Nephron (organoid): ENCODE data around the gene HSPA2.

Experiments used
- H3K27ac Mint-ChIP-seq, 3 experiments: 2 replicates each; pipeline ENCODE4 v1.8.0; 2020; ENCODE audit warnings: mixed read lengths in 3 of 3, mild to moderate bottlenecking in 2 of 3, moderate library complexity in 1 of 3
- H3K27me3 Mint-ChIP-seq: 2 replicates; pipeline ENCODE4 v1.8.0; 2021; ENCODE audit warnings: low read depth, mild to moderate bottlenecking, moderate library complexity, mixed read lengths
- H3K36me3 Mint-ChIP-seq: 2 replicates; pipeline ENCODE4 v1.8.0; 2020; ENCODE audit warnings: low read depth, mixed read lengths
- H3K4me1 Mint-ChIP-seq: 2 replicates; pipeline ENCODE4 v1.8.0; 2020; ENCODE audit warnings: mixed read lengths
- H3K4me3 Mint-ChIP-seq, 3 experiments: 2 replicates each; pipeline ENCODE4 v1.8.0; 2020; ENCODE audit warnings: mild to moderate bottlenecking in 3 of 3, mixed read lengths in 3 of 3, moderate library complexity in 2 of 3
- H3K9me3 Mint-ChIP-seq: 2 replicates; pipeline ENCODE4 v1.8.0; 2020; ENCODE audit warnings: mixed read lengths
- TF ChIP-seq, protein P1 (sequence below), 3 experiments: fragments of 200-600 bp; sonication (generic); IDR thresholded peaks; one replicate each; pipeline ENCODE4 v1.5.0; 2021; ENCODE audit warnings: antibody characterized with exemption in 3 of 3; ENCODE audit not compliant: unreplicated experiment in 3 of 3

Gene HSPA2

DNA sequence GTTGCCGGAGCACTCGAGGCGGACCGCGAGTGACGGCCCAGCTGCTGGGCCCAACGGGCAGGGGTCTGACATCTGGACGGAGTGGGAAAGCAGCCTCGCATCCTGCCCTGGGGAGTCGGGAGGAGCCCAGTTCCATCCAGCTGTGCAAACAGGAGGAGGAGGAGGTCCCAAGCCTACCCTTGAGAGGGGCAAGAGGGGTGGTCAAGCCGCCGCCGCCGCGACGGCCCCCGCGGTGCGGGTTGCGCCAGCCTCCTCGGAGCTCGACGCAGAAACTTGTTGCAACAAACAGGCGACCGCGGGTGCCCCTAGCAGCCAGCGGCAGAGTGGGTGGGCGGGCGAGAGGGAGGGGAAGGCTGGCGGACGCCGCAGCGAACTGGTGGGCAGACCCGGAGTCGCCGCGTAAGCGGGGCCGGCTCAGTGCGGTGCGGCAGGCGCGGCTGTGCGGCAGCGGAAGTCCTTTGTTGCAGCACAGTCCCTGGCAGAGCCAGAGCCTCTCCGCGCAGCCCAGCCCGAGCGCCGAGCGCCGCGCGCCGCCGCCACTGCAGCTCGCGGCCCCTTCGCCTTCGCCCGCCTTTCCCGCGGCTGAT, 36.1 kb upstream of the HSPA2 start, which contains the start of gene ZBTB1:
Gene ZBTB1 (plus strand): TSS at position 461 of the 587 bp plus-strand sequence. CDS start 16,735 bp downstream, outside the sequence.
- Mint-ChIP-seq H3K4me3 (peak within 1 kb of the TSS; percentile 86 to 96 (median 90)), H3K27me3 (no peaks in the 10 kb centered on the region), H3K27ac (peak within 1 kb of the TSS; percentile 84 to 100 (median 99)), H3K4me1 (peaks cover 56% of the 10 kb centered on the region), H3K9me3 (no peaks in the 10 kb centered on the region), H3K36me3 (no peaks in the 10 kb centered on the region)
- TF ChIP-seq, protein P1, sequence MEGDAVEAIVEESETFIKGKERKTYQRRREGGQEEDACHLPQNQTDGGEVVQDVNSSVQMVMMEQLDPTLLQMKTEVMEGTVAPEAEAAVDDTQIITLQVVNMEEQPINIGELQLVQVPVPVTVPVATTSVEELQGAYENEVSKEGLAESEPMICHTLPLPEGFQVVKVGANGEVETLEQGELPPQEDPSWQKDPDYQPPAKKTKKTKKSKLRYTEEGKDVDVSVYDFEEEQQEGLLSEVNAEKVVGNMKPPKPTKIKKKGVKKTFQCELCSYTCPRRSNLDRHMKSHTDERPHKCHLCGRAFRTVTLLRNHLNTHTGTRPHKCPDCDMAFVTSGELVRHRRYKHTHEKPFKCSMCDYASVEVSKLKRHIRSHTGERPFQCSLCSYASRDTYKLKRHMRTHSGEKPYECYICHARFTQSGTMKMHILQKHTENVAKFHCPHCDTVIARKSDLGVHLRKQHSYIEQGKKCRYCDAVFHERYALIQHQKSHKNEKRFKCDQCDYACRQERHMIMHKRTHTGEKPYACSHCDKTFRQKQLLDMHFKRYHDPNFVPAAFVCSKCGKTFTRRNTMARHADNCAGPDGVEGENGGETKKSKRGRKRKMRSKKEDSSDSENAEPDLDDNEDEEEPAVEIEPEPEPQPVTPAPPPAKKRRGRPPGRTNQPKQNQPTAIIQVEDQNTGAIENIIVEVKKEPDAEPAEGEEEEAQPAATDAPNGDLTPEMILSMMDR (IDR thresholded peaks at IDR 0.05; ENCODE audit: unreplicated experiment in 3 of 3), result no peak

DNA sequence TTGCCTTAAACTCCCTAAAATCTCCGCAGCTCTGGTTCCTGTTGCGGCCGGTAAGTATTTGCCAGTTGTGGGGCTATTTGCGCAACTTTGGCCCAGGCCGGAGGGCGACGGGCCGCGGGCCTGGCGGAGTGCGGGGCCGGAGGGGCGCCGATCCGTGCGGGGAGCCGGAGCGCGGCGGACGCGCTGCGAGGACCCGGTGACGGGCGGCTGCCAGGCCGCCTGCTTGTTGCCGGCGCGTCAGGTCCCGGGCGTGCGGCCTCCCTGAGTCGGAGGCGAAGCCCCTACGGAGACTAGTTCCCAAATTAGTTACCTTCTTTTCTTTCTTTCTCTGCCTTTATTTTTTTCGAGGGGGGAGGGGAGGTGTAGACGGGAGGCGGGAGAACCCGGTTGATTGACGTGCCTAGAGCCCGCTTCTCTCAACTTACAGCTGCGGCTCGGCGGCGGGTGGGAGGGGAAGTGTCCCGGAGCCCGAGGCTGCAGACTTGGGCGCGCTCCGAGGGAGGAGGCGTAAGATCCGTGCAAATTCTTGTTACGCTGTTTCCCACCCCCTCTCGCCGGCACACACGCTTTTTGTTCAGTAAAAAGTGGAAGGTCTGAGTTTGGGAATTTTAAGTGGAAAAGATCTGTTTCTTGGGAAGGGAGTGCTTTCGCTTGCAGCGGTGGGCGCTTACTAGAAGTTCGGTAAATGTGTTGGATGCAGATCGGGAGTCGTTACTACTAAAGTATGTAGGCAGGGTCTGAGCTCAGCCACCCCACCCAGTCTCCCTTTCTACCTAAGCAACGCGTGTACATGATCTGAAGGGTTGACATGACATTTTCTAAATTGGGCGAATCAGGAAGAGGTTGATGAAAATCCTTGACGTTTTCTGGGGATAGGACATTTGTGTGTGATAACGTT, 35.4 kb upstream of the HSPA2 start:
- peak overlapping the region; percentile 84 to 100 (median 99) for H3K27ac Mint-ChIP-seq

DNA sequence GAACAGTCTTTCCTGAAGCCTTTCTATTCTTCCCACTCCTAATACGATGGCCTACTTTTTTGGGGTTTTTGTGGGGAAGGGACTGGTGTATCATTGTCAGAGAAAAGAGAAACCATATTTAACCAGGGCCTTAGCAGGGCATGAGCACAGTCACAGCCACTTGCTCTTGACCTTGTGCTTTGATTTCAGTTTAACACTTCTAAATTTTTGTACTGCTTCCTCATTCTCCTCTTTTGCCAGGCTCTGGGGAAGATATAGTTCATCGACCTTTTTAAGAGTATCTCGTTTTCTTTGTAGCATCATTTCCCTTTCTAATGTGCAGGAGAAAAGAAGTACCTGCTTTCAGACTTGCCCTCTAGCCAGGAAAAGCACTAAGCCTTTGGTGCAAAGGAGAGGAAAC, 33.8 kb upstream of the HSPA2 start:
- peak overlapping the region; percentile 86 to 91 (median 90) for H3K4me3 Mint-ChIP-seq
- no peaks in the 10 kb centered on the region for H3K27me3 Mint-ChIP-seq
- TF ChIP-seq, protein P1 (IDR thresholded peaks at IDR 0.05; ENCODE audit: unreplicated experiment in 3 of 3), result no peak
- H3K27ac Mint-ChIP-seq, result peak overlapping the region; percentile 8 to 53 (median 52)
- H3K4me1 Mint-ChIP-seq, result peaks cover 61% of the 10 kb centered on the region
- no peaks in the 10 kb centered on the region for H3K9me3 Mint-ChIP-seq
- no peaks in the 10 kb centered on the region for H3K36me3 Mint-ChIP-seq

More for the DNA sequence above, 35.4 kb upstream of the HSPA2 start:
- peak overlapping the region; percentile 86 to 96 (median 90) for H3K4me3 Mint-ChIP-seq
- TF ChIP-seq, protein P1 (IDR thresholded peaks at IDR 0.05; ENCODE audit: unreplicated experiment in 3 of 3), result no peak
- H3K36me3 Mint-ChIP-seq, result no peaks in the 10 kb centered on the region
- no peaks in the 10 kb centered on the region for H3K9me3 Mint-ChIP-seq
- no peaks in the 10 kb centered on the region for H3K27me3 Mint-ChIP-seq
- peaks cover 53% of the 10 kb centered on the region for H3K4me1 Mint-ChIP-seq

DNA sequence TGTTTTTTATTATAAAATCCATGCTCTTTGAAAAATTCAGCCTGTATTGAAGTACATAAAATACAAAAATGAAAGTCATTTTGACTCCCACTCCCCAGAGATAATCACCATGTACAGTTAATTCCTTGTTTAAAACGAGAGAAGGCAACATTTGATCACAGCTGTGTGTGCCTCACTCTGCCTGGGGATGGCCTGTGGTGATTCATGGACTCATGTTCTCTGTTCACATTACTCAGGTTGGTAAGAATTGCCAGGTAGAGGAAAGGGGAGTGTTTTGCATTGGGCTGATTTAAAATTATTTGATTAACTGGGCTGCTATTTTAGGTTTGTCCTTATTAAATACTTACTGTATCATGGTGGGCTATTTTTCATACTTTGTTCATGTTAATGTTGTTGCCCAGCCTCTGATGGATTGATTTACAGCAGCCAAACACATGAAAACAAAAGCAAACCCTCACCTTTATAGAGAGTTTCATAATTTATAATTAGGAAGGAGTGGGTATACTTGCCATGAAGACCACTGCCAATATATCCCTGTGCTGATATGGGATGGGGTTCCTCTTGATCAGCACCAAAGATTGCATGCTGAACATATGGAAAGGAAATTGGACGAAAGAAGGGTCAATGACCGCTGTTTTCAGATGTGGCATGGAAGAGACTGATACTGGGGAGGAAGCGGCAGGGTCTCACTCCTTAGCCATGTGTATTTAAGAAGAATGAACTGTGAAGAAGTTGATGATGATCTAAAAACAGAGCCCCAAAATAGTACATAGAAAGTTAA, 33.0 kb upstream of the HSPA2 start:
- Mint-ChIP-seq H3K4me3 (peak overlapping the region; percentile 86 to 91 (median 90)), H3K27me3 (no peaks in the 10 kb centered on the region), H3K27ac (peak overlapping the region; percentile 8 to 52 (median 52)), H3K36me3 (no peaks in the 10 kb centered on the region), H3K4me1 (peaks cover 52% of the 10 kb centered on the region), H3K9me3 (no peaks in the 10 kb centered on the region)
- TF ChIP-seq, protein P1 (IDR thresholded peaks at IDR 0.05; ENCODE audit: unreplicated experiment in 3 of 3), result no peak

DNA sequence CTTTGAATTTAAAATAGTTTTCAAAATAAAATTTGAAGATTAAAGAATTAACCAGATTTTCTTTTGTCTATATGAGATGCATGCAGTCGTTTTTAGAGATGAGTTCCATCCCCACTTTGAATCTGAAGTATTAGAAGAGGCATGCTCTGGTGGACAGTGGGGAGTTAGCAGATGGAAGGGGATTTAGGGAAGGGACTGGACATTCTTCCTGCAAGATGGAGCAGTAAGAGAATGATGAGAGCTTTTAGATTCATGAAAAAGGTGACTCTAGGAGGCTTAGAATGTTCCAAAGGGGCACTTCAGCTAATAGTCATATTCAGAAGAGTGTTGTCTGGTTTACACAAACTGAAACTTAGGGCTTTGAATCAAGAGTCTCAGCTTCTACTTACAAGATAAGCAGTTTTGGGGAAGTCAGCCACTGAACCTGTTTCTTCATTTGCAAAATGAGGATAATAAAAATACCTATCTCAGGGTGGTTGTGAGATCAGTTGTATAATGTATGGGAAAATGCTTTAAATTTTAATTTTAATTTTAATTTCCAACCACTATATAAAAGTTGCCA, 32.2 kb upstream of the HSPA2 start:
- TF ChIP-seq, protein P1 (IDR thresholded peaks at IDR 0.05; ENCODE audit: unreplicated experiment in 3 of 3), result no peak
- H3K9me3 Mint-ChIP-seq, result no peaks in the 10 kb centered on the region

More for the DNA sequence above, 32.2 kb upstream of the HSPA2 start:
- Mint-ChIP-seq H3K27me3 (no peaks in the 10 kb centered on the region), H3K27ac (no peak overlapping the region), H3K4me1 (peaks cover 48% of the 10 kb centered on the region), H3K4me3 (no peak overlapping the region), H3K36me3 (no peaks in the 10 kb centered on the region)
